ENCODE data around the gene ARAP2. TPM values are rescaled to one million over a fixed set of nuclear protein-coding genes. Genes with fewer than 3 reads are reported as not detected.

The ARAP2 gene
- total and polyA plus RNA-seq, 11 donors, result 0.38 to 17.0 (median 3.4) TPM

- no peaks in the 10 kb centered on the region for H3K36me3 ChIP-seq
- no peaks in the 10 kb centered on the region for H3K4me1 ChIP-seq
- H3K27ac ChIP-seq, result no peak overlapping the region
- intact Hi-C loops (cut with DNase I), result no loop called here
- no peak for DNase-seq
- no peaks in the 10 kb centered on the region for H3K27me3 ChIP-seq
- no peak overlapping the region for H3K4me3 ChIP-seq
- TF ChIP-seq CTCF (IDR thresholded peaks at IDR 0.05) (no peak), POLR2A (IDR thresholded peaks at IDR 0.05) (no peak)
- no peak for ATAC-seq
- H3K9me3 ChIP-seq, result no peaks in the 10 kb centered on the region
Observed at GRCh38 chr4:36046026-36046425, 198.3 kb downstream of the ARAP2 start.

- Histone ChIP-seq H3K36me3 (no peaks in the 10 kb centered on the region), H3K9me3 (no peaks in the 10 kb centered on the region), H3K27ac (no peak overlapping the region), H3K4me3 (no peak overlapping the region), H3K27me3 (no peaks in the 10 kb centered on the region), H3K4me1 (no peaks in the 10 kb centered on the region)
- no peak for DNase-seq
- WGBS, 4 donors, result 84 to 89% (median 86%) methylated on average over 6 of the region's 6 CpGs
- intact Hi-C loops (cut with DNase I), result no loop called here
- TF ChIP-seq POLR2A (IDR thresholded peaks at IDR 0.05) (no peak), CTCF (IDR thresholded peaks at IDR 0.05) (no peak)
- no peak for ATAC-seq
Observed at GRCh38 chr4:36043901-36044300, 200.4 kb downstream of the ARAP2 start.

GRCh38 chr4:36043241-36043640, 201.1 kb downstream of the ARAP2 start:
- intact Hi-C loops (cut with DNase I), result no loop called here
- ATAC-seq (no peak), DNase-seq (no peak)
- 85 to 87% (median 85%) methylated on average over 4 of the region's 4 CpGs for WGBS, 4 donors
- no peaks in the 10 kb centered on the region for H3K4me1 ChIP-seq
- H3K27ac ChIP-seq, result no peak overlapping the region
- no peak for TF ChIP-seq CTCF (IDR thresholded peaks at IDR 0.05)
- no peak for TF ChIP-seq POLR2A (IDR thresholded peaks at IDR 0.05)
- no peaks in the 10 kb centered on the region for H3K9me3 ChIP-seq
- no peaks in the 10 kb centered on the region for H3K36me3 ChIP-seq
- H3K4me3 ChIP-seq, result no peak overlapping the region
- H3K27me3 ChIP-seq, result no peaks in the 10 kb centered on the region

- H3K36me3 ChIP-seq, result no peaks in the 10 kb centered on the region
- H3K27me3 ChIP-seq, result no peaks in the 10 kb centered on the region
- H3K27ac ChIP-seq, result no peak overlapping the region
- ATAC-seq (no peak), DNase-seq (no peak)
- TF ChIP-seq POLR2A (IDR thresholded peaks at IDR 0.05), result no peak
- TF ChIP-seq CTCF (IDR thresholded peaks at IDR 0.05), result no peak
- H3K9me3 ChIP-seq, result no peaks in the 10 kb centered on the region
- 75 to 81% (median 78%) methylated on average over 7 of the region's 7 CpGs for WGBS, 4 donors
- intact Hi-C loops (cut with DNase I), result no loop called here
- no peak overlapping the region for H3K4me3 ChIP-seq
- H3K4me1 ChIP-seq, result no peaks in the 10 kb centered on the region
Observed at GRCh38 chr4:36042122-36042970, 202.0 kb downstream of the ARAP2 start.
